SU-DHL-6 (cell line): ENCODE measurements around the gene PPP6R2.

ENCODE experiments used
- H2AFZ ChIP-seq: fragments of 200-600 bp; sonication (generic); 2 replicates; pipeline ENCODE4 v1.6.1; 2014; ENCODE audit warnings: low read depth, mild to moderate bottlenecking, moderate library complexity, mixed read lengths, antibody characterized with exemption, low read length; ENCODE audit not compliant: severe bottlenecking
- H3F3A ChIP-seq: fragments of 200-600 bp; shearing (Covaris generic); 2 replicates; pipeline ENCODE4 v1.6.0; 2016; ENCODE audit warnings: antibody characterized with exemption, mild to moderate bottlenecking; ENCODE audit not compliant: insufficient read depth
- H3K27ac ChIP-seq: fragments of 200-600 bp; sonication (generic); 2 replicates; pipeline ENCODE4 v1.5.1; 2016; ENCODE audit warnings: low read depth, mild to moderate bottlenecking, low read length, moderate library complexity, mixed read lengths
- H3K27me3 ChIP-seq: fragments of 200-600 bp; sonication (generic), shearing (Covaris generic); 2 replicates; pipeline ENCODE4 v1.6.0; 2014; ENCODE audit warnings: mild to moderate bottlenecking, low read length
- H3K36me3 ChIP-seq: fragments of 200-600 bp; sonication (generic); 2 replicates; pipeline ENCODE4 v1.6.1; 2014; ENCODE audit warnings: mild to moderate bottlenecking, low read length, mixed read lengths
- H3K4me2 ChIP-seq: fragments of 300-600, 200-600 bp; shearing (Covaris generic), sonication (generic); 2 replicates; pipeline ENCODE4 v1.6.0; 2014; ENCODE audit warnings: low read length, low read depth, mild to moderate bottlenecking; ENCODE audit not compliant: poor library complexity, severe bottlenecking
- H3K4me3 ChIP-seq: fragments of 200-600 bp; sonication (generic); 2 replicates; pipeline ENCODE4 v1.5.1; 2014; ENCODE audit warnings: antibody characterized with exemption, low read length, mild to moderate bottlenecking, mixed read lengths; ENCODE audit not compliant: insufficient read depth, poor library complexity, severe bottlenecking
- H3K79me2 ChIP-seq: fragments of 200-600 bp; sonication (generic); 2 replicates; pipeline ENCODE4 v1.6.1; 2014; ENCODE audit warnings: mild to moderate bottlenecking, low read length, moderate library complexity; ENCODE audit not compliant: insufficient read depth
- H3K9ac ChIP-seq: fragments of 200-600 bp; sonication (generic); 2 replicates; pipeline ENCODE4 v1.7.0; 2014; ENCODE audit warnings: mild to moderate bottlenecking, low read length
- H3K9me2 ChIP-seq: fragments of 200-600 bp; sonication (generic); replicated peaks from 2 replicates; pipeline ENCODE4 v1.6.1; 2014; ENCODE audit warnings: low read length; ENCODE audit not compliant: insufficient read depth
- H3K9me3 ChIP-seq: fragments of 200-600 bp; sonication (generic); 2 replicates; pipeline ENCODE4 v1.6.1; 2014; ENCODE audit warnings: low read length, mixed read lengths; ENCODE audit not compliant: insufficient read depth
- H4K20me1 ChIP-seq: fragments of 200-600 bp; sonication (generic); 2 replicates; pipeline ENCODE4 v1.6.1; 2014; ENCODE audit warnings: low read depth, mild to moderate bottlenecking, antibody characterized with exemption, low read length, moderate library complexity, mixed read lengths
- CTCF ChIP-seq: fragments of 200-600 bp; sonication (generic); IDR thresholded peaks from one replicate; pipeline ENCODE4 v1.5.1; 2017; ENCODE audit warnings: antibody characterized with exemption, mild to moderate bottlenecking, low read length, moderate library complexity; ENCODE audit not compliant: insufficient read depth, poor library complexity, severe bottlenecking
- EZH2phosphoT487 ChIP-seq: fragments of 200-600 bp; sonication (generic), shearing (Covaris generic); conservative IDR thresholded peaks from 2 replicates; pipeline ENCODE4 v1.6.1; 2018; ENCODE audit warnings: mild to moderate bottlenecking, antibody characterized with exemption, low read length, moderate library complexity, mixed read lengths

The PPP6R2 gene

GRCh38 chr22:50296658-50297490 is 46.3 kb upstream of the PPP6R2 start:
- H4K20me1 ChIP-seq = no peaks in the 10 kb centered on the region
- no peak overlapping the region for H3K4me2 ChIP-seq
- H3K9me3 ChIP-seq = no peaks in the 10 kb centered on the region
- no peaks in the 10 kb centered on the region for H3K27me3 ChIP-seq
- H3K9ac ChIP-seq = no peak overlapping the region
- no peak for TF ChIP-seq CTCF
- no peak for TF ChIP-seq EZH2phosphoT487
- no peaks in the 10 kb centered on the region for H3K9me2 ChIP-seq
- H3F3A ChIP-seq = peaks cover 5% of the 10 kb centered on the region
- peak overlapping the region; percentile 45 for H3K27ac ChIP-seq
- H3K79me2 ChIP-seq = no peaks in the 10 kb centered on the region; the same call in 1 of the 2 replicates
- H3K36me3 ChIP-seq = no peaks in the 10 kb centered on the region
- H3K4me3 ChIP-seq = no peak overlapping the region
- no peak overlapping the region for H2AFZ ChIP-seq

- TF ChIP-seq EZH2phosphoT487 (no peak), CTCF (no peak)
- no peaks in the 10 kb centered on the region for H3K27me3 ChIP-seq
- no peak overlapping the region for H2AFZ ChIP-seq
- H3K9me3 ChIP-seq = no peaks in the 10 kb centered on the region
- H4K20me1 ChIP-seq = no peaks in the 10 kb centered on the region
- no peaks in the 10 kb centered on the region for H3K9me2 ChIP-seq
- H3K9ac ChIP-seq = no peak overlapping the region
- no peaks in the 10 kb centered on the region for H3K36me3 ChIP-seq
- no peak overlapping the region for H3K27ac ChIP-seq
- peaks cover 13% of the 10 kb centered on the region for H3F3A ChIP-seq
- no peak overlapping the region for H3K4me3 ChIP-seq
- no peak overlapping the region for H3K4me2 ChIP-seq
- H3K79me2 ChIP-seq = no peaks in the 10 kb centered on the region; the same call in 1 of the 2 replicates
These were observed 45.4 kb upstream of the PPP6R2 start for GRCh38 chr22:50297510-50298265.

- H3F3A ChIP-seq = peaks cover 19% of the 10 kb centered on the region
- no peak for TF ChIP-seq EZH2phosphoT487
- no peak for TF ChIP-seq CTCF
- no peak overlapping the region for H3K9ac ChIP-seq
- H3K27ac ChIP-seq = no peak overlapping the region
- H3K9me2 ChIP-seq = no peaks in the 10 kb centered on the region
- no peaks in the 10 kb centered on the region; the same call in 1 of the 2 replicates for H3K79me2 ChIP-seq
- H3K4me3 ChIP-seq = no peak overlapping the region
- no peaks in the 10 kb centered on the region for H3K9me3 ChIP-seq
- no peaks in the 10 kb centered on the region for H3K36me3 ChIP-seq
- H3K27me3 ChIP-seq = no peaks in the 10 kb centered on the region
- H4K20me1 ChIP-seq = no peaks in the 10 kb centered on the region
- H3K4me2 ChIP-seq = no peak overlapping the region
- H2AFZ ChIP-seq = no peak overlapping the region
These were observed 44.9 kb upstream of the PPP6R2 start for GRCh38 chr22:50298266-50298637.
